Liver (tissue), 9 donors: Measurements from ENCODE around the gene ARHGAP8. TPM values are rescaled to one million over a fixed set of nuclear protein-coding genes. Genes with fewer than 3 reads are reported as not detected.

ENCODE experiments used
- DNase-seq: peaks from one replicate; pipeline ENCODE4 v3.0.0-alpha.2; 2017; ENCODE audit warnings: low spot score
- H3K27ac ChIP-seq, 2 donors: one replicate each; pipeline ENCODE4 v1.7.0; 2013; ENCODE audit warnings: inconsistent platforms in 2 of 2, low read length in 2 of 2, control low read depth in 1 of 2, low read depth in 1 of 2, mild to moderate bottlenecking in 1 of 2
- H3K27me3 ChIP-seq, 4 donors: one replicate each; pipeline versions ENCODE4 v1.6.1 to v1.7.0; 2013; ENCODE audit warnings: low read length in 3 of 4, inconsistent platforms in 1 of 4, mild to moderate bottlenecking in 1 of 4, moderate library complexity in 1 of 4; ENCODE audit not compliant: control insufficient read depth in 4 of 4, insufficient read depth in 4 of 4
- H3K36me3 ChIP-seq, 4 donors: one replicate each; pipeline versions ENCODE4 v1.6.1 to v1.7.0; 2013; ENCODE audit warnings: low read length in 3 of 4, mild to moderate bottlenecking in 3 of 4, low read depth in 1 of 4, moderate library complexity in 1 of 4; ENCODE audit not compliant: control insufficient read depth in 4 of 4, insufficient read depth in 3 of 4
- H3K4me1 ChIP-seq, 4 donors: one replicate each; pipeline versions ENCODE4 v1.6.1 to v1.7.0; 2013; ENCODE audit warnings: low read length in 3 of 4, mild to moderate bottlenecking in 3 of 4, moderate library complexity in 1 of 4; ENCODE audit not compliant: control insufficient read depth in 4 of 4, insufficient read depth in 4 of 4
- H3K4me3 ChIP-seq, 3 donors: one replicate each; pipeline versions ENCODE4 v1.6.1 to v1.7.0; 2013; ENCODE audit warnings: low read length in 3 of 3, control low read depth in 1 of 3, low read depth in 1 of 3, mild to moderate bottlenecking in 1 of 3
- H3K9ac ChIP-seq, 2 donors: one replicate each; pipeline ENCODE4 v1.7.0; 2013; ENCODE audit warnings: low read length in 2 of 2, mild to moderate bottlenecking in 2 of 2, moderate library complexity in 2 of 2, control low read depth in 1 of 2, low read depth in 1 of 2
- H3K9me3 ChIP-seq, 4 donors: one replicate each; pipeline versions ENCODE4 v1.6.1 to v1.7.0; 2013; ENCODE audit warnings: low read length in 3 of 4; ENCODE audit not compliant: control insufficient read depth in 4 of 4
- EGR1 ChIP-seq, 2 donors: IDR thresholded peaks; 2 replicates each; pipeline ENCODE4 v1.6.1; 2016 to 2018; ENCODE audit warnings: antibody characterized with exemption in 2 of 2, low read depth in 2 of 2
- FOXA1 ChIP-seq: IDR thresholded peaks from 2 replicates; pipeline ENCODE4 v1.6.1; 2016; ENCODE audit warnings: antibody characterized with exemption
- GABPA ChIP-seq, 2 donors: IDR thresholded peaks in 1 of 2; conservative IDR thresholded peaks in 1 of 2; 2 replicates each; pipeline ENCODE4 v1.6.1; 2016; ENCODE audit warnings: antibody characterized with exemption in 2 of 2, mild to moderate bottlenecking in 1 of 2, moderate library complexity in 1 of 2
- HNF4G ChIP-seq: IDR thresholded peaks from 2 replicates; pipeline ENCODE4 v1.6.1; 2016; ENCODE audit warnings: antibody characterized with exemption
- NR2F2 ChIP-seq: IDR thresholded peaks from 2 replicates; pipeline ENCODE4 v1.6.1; 2016; ENCODE audit warnings: antibody characterized with exemption
- RAD21 ChIP-seq, 2 donors: IDR thresholded peaks; 2 replicates each; pipeline ENCODE4 v1.6.1; 2016; ENCODE audit warnings: antibody characterized with exemption in 2 of 2, mild to moderate bottlenecking in 2 of 2
- TAF1 ChIP-seq: conservative IDR thresholded peaks from 2 replicates; pipeline ENCODE4 v1.6.1; 2016; ENCODE audit warnings: antibody characterized with exemption, mild to moderate bottlenecking
- WGBS: extraction: QIAGEN DNeasy Blood & Tissue Kit; methylation state at CpG from one replicate; pipeline ENCODE4 v1.1.7; 2013; 5-methylcytosine and 5-hydroxymethylcytosine counted together
- polyA plus RNA-seq, 2 donors: library from polyadenylated mRNA; stranded (reverse) in 1 of 2; unstranded in 1 of 2; fragments of 200-250 nt in 1 of 2; fragments of >200 nt in 1 of 2; fragmentation: Nextera tagmentation in 1 of 2; extraction: Ambion mirVana in 1 of 2; gene quantifications; one replicate each; pipeline versions ENCODE4 v1.2.1 to v1.2.3, GENCODE V29; 2013 to 2015
- total RNA-seq, 2 donors: library from RNA; depleted of rRNA; stranded (reverse); fragments of >200 nt; gene quantifications; one replicate each; pipeline ENCODE4 v1.2.3, GENCODE V29; 2014
- TF ChIP-seq, protein P1 (sequence below): IDR thresholded peaks from 2 replicates; pipeline ENCODE4 v1.6.1; 2016; ENCODE audit warnings: antibody characterized with exemption, mild to moderate bottlenecking
- TF ChIP-seq, protein P2 (sequence below): IDR thresholded peaks from 2 replicates; pipeline ENCODE4 v1.6.1; 2016; ENCODE audit warnings: antibody characterized with exemption
- TF ChIP-seq, protein P3 (sequence below): fragments of 150-350 bp; IDR thresholded peaks from 2 replicates; pipeline ENCODE4 v1.5.1; 2017; ENCODE audit warnings: improper control_type of control experiment, low read depth, low read length; ENCODE audit not compliant: missing input control
- TF ChIP-seq, protein P4 (sequence below): IDR thresholded peaks from 2 replicates; pipeline ENCODE4 v1.6.1; 2016; ENCODE audit warnings: antibody characterized with exemption
- donor health status: healthy.
- donor health status: healthy.
- donor health status: healthy.
- donor health status: healthy.
- donor health status: healthy.

ARHGAP8 gene
- total and polyA plus RNA-seq, 4 donors: 0.58 to 1.8 (median 1.1) TPM

DNA sequence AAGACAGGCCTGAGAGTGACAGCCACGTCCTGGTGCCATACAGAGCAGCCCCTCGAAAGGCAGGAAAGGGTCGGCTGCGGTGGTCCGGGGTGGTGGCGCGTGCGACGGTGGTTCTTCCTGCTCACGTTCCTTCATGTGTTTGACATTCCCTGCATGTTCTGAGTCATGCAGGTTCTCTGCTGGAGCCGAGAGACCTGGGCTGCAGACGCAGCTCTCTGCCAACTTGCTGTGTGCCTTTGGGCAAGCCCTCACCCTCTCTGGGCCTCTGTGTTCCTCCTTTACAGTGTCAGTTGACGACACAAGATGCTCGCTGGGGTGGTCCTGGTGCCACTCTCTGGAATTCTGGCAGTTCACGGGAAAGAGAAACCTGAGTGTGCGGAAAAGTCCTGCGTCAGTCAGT, 12.0 kb downstream of the ARHGAP8 start:
- Histone ChIP-seq H3K4me3 (no peak overlapping the region), H3K9me3 (no peaks in the 10 kb centered on the region), H3K27me3 (no peaks in the 10 kb centered on the region), H3K9ac (no peak overlapping the region), H3K4me1 (no peaks in the 10 kb centered on the region), H3K36me3 (no peaks in the 10 kb centered on the region), H3K27ac (no peak overlapping the region)
- 94% methylated on average over 17 of the region's 17 CpGs for WGBS
- no peak for TF ChIP-seq TAF1
- TF ChIP-seq, protein P1, sequence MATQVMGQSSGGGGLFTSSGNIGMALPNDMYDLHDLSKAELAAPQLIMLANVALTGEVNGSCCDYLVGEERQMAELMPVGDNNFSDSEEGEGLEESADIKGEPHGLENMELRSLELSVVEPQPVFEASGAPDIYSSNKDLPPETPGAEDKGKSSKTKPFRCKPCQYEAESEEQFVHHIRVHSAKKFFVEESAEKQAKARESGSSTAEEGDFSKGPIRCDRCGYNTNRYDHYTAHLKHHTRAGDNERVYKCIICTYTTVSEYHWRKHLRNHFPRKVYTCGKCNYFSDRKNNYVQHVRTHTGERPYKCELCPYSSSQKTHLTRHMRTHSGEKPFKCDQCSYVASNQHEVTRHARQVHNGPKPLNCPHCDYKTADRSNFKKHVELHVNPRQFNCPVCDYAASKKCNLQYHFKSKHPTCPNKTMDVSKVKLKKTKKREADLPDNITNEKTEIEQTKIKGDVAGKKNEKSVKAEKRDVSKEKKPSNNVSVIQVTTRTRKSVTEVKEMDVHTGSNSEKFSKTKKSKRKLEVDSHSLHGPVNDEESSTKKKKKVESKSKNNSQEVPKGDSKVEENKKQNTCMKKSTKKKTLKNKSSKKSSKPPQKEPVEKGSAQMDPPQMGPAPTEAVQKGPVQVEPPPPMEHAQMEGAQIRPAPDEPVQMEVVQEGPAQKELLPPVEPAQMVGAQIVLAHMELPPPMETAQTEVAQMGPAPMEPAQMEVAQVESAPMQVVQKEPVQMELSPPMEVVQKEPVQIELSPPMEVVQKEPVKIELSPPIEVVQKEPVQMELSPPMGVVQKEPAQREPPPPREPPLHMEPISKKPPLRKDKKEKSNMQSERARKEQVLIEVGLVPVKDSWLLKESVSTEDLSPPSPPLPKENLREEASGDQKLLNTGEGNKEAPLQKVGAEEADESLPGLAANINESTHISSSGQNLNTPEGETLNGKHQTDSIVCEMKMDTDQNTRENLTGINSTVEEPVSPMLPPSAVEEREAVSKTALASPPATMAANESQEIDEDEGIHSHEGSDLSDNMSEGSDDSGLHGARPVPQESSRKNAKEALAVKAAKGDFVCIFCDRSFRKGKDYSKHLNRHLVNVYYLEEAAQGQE: no peak
- TF ChIP-seq, protein P2, sequence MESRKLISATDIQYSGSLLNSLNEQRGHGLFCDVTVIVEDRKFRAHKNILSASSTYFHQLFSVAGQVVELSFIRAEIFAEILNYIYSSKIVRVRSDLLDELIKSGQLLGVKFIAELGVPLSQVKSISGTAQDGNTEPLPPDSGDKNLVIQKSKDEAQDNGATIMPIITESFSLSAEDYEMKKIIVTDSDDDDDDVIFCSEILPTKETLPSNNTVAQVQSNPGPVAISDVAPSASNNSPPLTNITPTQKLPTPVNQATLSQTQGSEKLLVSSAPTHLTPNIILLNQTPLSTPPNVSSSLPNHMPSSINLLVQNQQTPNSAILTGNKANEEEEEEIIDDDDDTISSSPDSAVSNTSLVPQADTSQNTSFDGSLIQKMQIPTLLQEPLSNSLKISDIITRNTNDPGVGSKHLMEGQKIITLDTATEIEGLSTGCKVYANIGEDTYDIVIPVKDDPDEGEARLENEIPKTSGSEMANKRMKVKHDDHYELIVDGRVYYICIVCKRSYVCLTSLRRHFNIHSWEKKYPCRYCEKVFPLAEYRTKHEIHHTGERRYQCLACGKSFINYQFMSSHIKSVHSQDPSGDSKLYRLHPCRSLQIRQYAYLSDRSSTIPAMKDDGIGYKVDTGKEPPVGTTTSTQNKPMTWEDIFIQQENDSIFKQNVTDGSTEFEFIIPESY: no peak
- no peak for DNase-seq

DNA sequence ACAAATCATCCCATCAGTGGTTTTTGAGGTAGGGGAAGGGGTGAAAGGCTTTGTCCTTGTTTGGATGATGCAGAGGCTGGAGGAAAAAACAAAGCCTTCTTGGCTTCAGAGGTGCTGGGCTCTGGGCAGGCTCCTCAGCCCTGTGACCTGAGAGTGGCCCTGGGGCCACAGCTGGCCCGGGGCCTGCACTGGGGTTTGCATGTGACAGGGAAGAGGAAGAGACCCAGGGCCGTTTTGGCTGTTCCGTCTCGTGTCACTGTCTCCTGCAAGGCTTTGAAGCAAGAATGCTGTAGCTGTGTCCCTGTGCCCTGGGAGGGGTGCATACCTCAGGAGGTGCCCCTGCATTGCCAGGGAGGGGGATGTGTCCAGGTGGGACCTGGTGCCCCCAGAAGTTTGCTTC, 12.6 kb downstream of the ARHGAP8 start:
- no peaks in the 10 kb centered on the region for H3K4me1 ChIP-seq
- no peaks in the 10 kb centered on the region for H3K36me3 ChIP-seq
- DNase-seq: no peak
- H3K4me3 ChIP-seq: no peak overlapping the region
- H3K27ac ChIP-seq: no peak overlapping the region
- no peaks in the 10 kb centered on the region for H3K27me3 ChIP-seq
- TF ChIP-seq RAD21 (IDR thresholded peaks at IDR 0.05) (no peak), NR2F2 (no peak), EGR1 (IDR thresholded peaks at IDR 0.05; ENCODE audit: low read depth in 2 of 2) (no peak), HNF4G (no peak), TAF1 (no peak), FOXA1 (no peak)
- H3K9ac ChIP-seq: no peak overlapping the region
- no peaks in the 10 kb centered on the region for H3K9me3 ChIP-seq
- WGBS: 64% methylated on average over 4 of the region's 4 CpGs

DNA sequence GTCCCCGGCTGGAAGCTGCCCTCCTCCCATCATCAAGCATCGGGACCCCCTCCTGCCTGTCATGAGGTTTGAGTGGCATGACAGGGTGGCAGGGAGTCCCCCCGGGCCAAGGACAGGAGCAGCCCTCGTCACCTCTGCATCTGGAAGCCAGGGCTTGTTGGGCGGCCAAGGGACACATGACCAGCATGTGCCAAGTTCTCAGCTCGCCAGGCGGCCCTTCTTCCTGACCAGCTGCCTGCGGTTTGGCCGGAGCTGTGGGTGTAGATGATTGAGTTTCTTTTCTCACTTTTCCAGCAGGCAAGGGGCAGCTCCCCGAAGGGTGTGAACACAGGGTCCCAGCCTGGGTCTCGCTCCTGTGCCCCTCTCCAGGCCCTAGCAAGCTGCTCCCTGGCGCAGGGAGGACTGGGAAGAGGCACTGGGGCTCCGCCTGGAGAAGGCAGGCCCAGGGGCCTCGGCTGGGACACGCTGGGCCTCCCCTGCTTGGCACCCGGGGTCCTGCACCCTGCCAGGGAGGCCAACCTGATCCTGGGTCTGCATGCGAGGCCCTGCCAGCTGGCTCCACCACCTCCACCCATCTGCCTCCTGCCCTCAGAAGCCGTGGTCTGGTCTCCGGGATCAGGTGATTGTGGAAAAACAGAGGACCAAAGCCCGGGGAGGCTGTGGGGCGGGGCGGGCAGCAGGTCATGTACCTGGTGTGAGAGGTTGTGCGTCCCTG, 13.4 kb downstream of the ARHGAP8 start:
- no peak overlapping the region for H3K9ac ChIP-seq
- H3K27ac ChIP-seq: no peak overlapping the region
- TF ChIP-seq FOXA1 (no peak), GABPA (IDR thresholded peaks at IDR 0.05 in 1 of 2, conservative IDR thresholded peaks at IDR 0.05 in 1 of 2) (no peak)
- TF ChIP-seq, protein P3, sequence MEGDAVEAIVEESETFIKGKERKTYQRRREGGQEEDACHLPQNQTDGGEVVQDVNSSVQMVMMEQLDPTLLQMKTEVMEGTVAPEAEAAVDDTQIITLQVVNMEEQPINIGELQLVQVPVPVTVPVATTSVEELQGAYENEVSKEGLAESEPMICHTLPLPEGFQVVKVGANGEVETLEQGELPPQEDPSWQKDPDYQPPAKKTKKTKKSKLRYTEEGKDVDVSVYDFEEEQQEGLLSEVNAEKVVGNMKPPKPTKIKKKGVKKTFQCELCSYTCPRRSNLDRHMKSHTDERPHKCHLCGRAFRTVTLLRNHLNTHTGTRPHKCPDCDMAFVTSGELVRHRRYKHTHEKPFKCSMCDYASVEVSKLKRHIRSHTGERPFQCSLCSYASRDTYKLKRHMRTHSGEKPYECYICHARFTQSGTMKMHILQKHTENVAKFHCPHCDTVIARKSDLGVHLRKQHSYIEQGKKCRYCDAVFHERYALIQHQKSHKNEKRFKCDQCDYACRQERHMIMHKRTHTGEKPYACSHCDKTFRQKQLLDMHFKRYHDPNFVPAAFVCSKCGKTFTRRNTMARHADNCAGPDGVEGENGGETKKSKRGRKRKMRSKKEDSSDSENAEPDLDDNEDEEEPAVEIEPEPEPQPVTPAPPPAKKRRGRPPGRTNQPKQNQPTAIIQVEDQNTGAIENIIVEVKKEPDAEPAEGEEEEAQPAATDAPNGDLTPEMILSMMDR: no peak
- TF ChIP-seq, protein P4, sequence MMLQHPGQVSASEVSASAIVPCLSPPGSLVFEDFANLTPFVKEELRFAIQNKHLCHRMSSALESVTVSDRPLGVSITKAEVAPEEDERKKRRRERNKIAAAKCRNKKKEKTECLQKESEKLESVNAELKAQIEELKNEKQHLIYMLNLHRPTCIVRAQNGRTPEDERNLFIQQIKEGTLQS: no peak
- no peaks in the 10 kb centered on the region for H3K36me3 ChIP-seq
- H3K4me3 ChIP-seq: no peak overlapping the region
- WGBS: 77% methylated on average over 23 of the region's 23 CpGs
- DNase-seq: no peak
- H3K9me3 ChIP-seq: no peaks in the 10 kb centered on the region
- no peaks in the 10 kb centered on the region for H3K27me3 ChIP-seq
- H3K4me1 ChIP-seq: no peaks in the 10 kb centered on the region
